Measurements from ENCODE around the gene TCF12. TPM values are rescaled to one million over a fixed set of nuclear protein-coding genes. Genes with fewer than 3 reads are reported as not detected.
"Not testable (repeated sequence)": the region's sequence is repeated elsewhere in the genome, so short reads cannot be mapped to it uniquely, and the experiment has no call there.

The TCF12 gene
- polyA plus RNA-seq, 3 donors from 2014 or later, result 34.7 to 79.4 (median 57.6) TPM

GRCh38 chr15:56920367-56920627, 1.9 kb downstream of the TCF12 start:
- Mint-ChIP-seq H3K36me3 (peaks cover 0 to 7% (median 4%) of the 10 kb centered on the region in 3 donors), H3K9me3 (no peaks in the 10 kb centered on the region), H3K4me1 (peaks cover 45 to 65% of the 10 kb centered on the region in 2 donors), H3K27me3 (ENCODE audit: low read depth in 3 of 3) (peaks cover 0 to 20% (median 17%) of the 10 kb centered on the region in 3 donors), H3K4me3 (peak overlapping the region; percentile 85 to 93 (median 88)), H3K27ac (peak overlapping the region; percentile 84 to 95 (median 90))
- DNase-seq, result no peak

GRCh38 chr15:56923174-56923591, 4.7 kb downstream of the TCF12 start:
- no peak overlapping the region for H3K4me3 Mint-ChIP-seq
- no peak for DNase-seq
- peaks cover 0 to 11% (median 7%) of the 10 kb centered on the region in 3 donors for H3K27me3 Mint-ChIP-seq (ENCODE audit: low read depth in 3 of 3)
- peaks cover 35 to 68% of the 10 kb centered on the region in 2 donors for H3K4me1 Mint-ChIP-seq
- H3K9me3 Mint-ChIP-seq, result no peaks in the 10 kb centered on the region
- peaks cover 0 to 15% (median 12%) of the 10 kb centered on the region in 3 donors for H3K36me3 Mint-ChIP-seq
- H3K27ac Mint-ChIP-seq, result peak overlapping the region in 2 of 6 donors; percentile 17 to 46

GRCh38 chr15:56927816-56928215, 9.4 kb downstream of the TCF12 start:
- peaks cover 0 to 15% (median 12%) of the 10 kb centered on the region in 3 donors for H3K36me3 Mint-ChIP-seq
- H3K27ac Mint-ChIP-seq, result peak overlapping the region in 1 of 6 donors; percentile 26
- peaks cover 43 to 88% of the 10 kb centered on the region in 2 donors for H3K4me1 Mint-ChIP-seq
- H3K4me3 Mint-ChIP-seq, result no peak overlapping the region
- DNase-seq, result no peak
- no peaks in the 10 kb centered on the region for H3K9me3 Mint-ChIP-seq
- peaks cover 0 to 3% (median 0%) of the 10 kb centered on the region in 3 donors for H3K27me3 Mint-ChIP-seq (ENCODE audit: low read depth in 3 of 3)

- peaks cover 38 to 85% of the 10 kb centered on the region in 2 donors for H3K4me1 Mint-ChIP-seq
- no peaks in the 10 kb centered on the region for H3K9me3 Mint-ChIP-seq
- no peak overlapping the region for H3K27ac Mint-ChIP-seq
- no peak for DNase-seq
- peaks cover 0 to 14% (median 7%) of the 10 kb centered on the region in 3 donors for H3K36me3 Mint-ChIP-seq
- peaks cover 0 to 3% (median 0%) of the 10 kb centered on the region in 3 donors for H3K27me3 Mint-ChIP-seq (ENCODE audit: low read depth in 3 of 3)
- H3K4me3 Mint-ChIP-seq, result no peak overlapping the region
These were observed 11.0 kb downstream of the TCF12 start for GRCh38 chr15:56929399-56929798.

GRCh38 chr15:56929933-56930332, 11.5 kb downstream of the TCF12 start:
- no peak for DNase-seq
- H3K36me3 Mint-ChIP-seq, result peaks cover 0 to 11% (median 11%) of the 10 kb centered on the region in 3 donors
- peaks cover 43 to 89% of the 10 kb centered on the region in 2 donors for H3K4me1 Mint-ChIP-seq
- no peak overlapping the region for H3K4me3 Mint-ChIP-seq
- no peaks in the 10 kb centered on the region for H3K9me3 Mint-ChIP-seq
- peaks cover 0 to 3% (median 0%) of the 10 kb centered on the region in 3 donors for H3K27me3 Mint-ChIP-seq (ENCODE audit: low read depth in 3 of 3)
- peak overlapping the region in 3 of 6 donors; percentile 11 to 74 (median 67) for H3K27ac Mint-ChIP-seq

- Mint-ChIP-seq H3K4me3 (no peak overlapping the region), H3K27ac (peak overlapping the region in 2 of 6 donors; percentile 18 to 41)
These were observed 12.3 kb downstream of the TCF12 start for GRCh38 chr15:56930669-56931313.

GRCh38 chr15:56931639-56932508, 13.4 kb downstream of the TCF12 start:
- no peak overlapping the region for H3K4me3 Mint-ChIP-seq
- peak overlapping the region in 4 of 6 donors; percentile 3 to 43 (median 22) for H3K27ac Mint-ChIP-seq
- no peak for DNase-seq
- H3K27me3 Mint-ChIP-seq (ENCODE audit: low read depth in 3 of 3), result peaks cover 0 to 2% (median 0%) of the 10 kb centered on the region in 3 donors
- H3K36me3 Mint-ChIP-seq, result peaks cover 5 to 12% (median 7%) of the 10 kb centered on the region in 3 donors
- H3K9me3 Mint-ChIP-seq, result no peaks in the 10 kb centered on the region
- H3K4me1 Mint-ChIP-seq, result peaks cover 44 to 92% of the 10 kb centered on the region in 2 donors

More at GRCh38 chr15:56930669-56931313, 12.3 kb downstream of the TCF12 start:
- Mint-ChIP-seq H3K4me1 (peaks cover 41 to 92% of the 10 kb centered on the region in 2 donors), H3K9me3 (no peaks in the 10 kb centered on the region), H3K27me3 (ENCODE audit: low read depth in 3 of 3) (peaks cover 0 to 3% (median 0%) of the 10 kb centered on the region in 3 donors), H3K36me3 (peaks cover 0 to 7% (median 6%) of the 10 kb centered on the region in 3 donors)
- no peak for DNase-seq

- DNase-seq, H3K27ac Mint-ChIP-seq: not testable (repeated sequence)
These were observed 14.0 kb downstream of the TCF12 start for GRCh38 chr15:56932509-56932868.

GRCh38 chr15:56933410-56933809, 15.0 kb downstream of the TCF12 start:
- Mint-ChIP-seq H3K27me3 (ENCODE audit: low read depth in 3 of 3) (peaks cover 0 to 2% (median 0%) of the 10 kb centered on the region in 3 donors), H3K4me3 (no peak overlapping the region), H3K27ac (peak overlapping the region in 2 of 6 donors; percentile 0 to 4), H3K36me3 (peaks cover 5 to 12% (median 5%) of the 10 kb centered on the region in 3 donors), H3K4me1 (peaks cover 53 to 95% of the 10 kb centered on the region in 2 donors), H3K9me3 (no peaks in the 10 kb centered on the region)
- DNase-seq, result no peak

More at GRCh38 chr15:56932509-56932868, 14.0 kb downstream of the TCF12 start:
- not testable (repeated sequence) for H3K9me3 Mint-ChIP-seq; H3K4me3 Mint-ChIP-seq; H3K27me3 Mint-ChIP-seq (ENCODE audit: low read depth in 3 of 3)
- peaks cover 48 to 93% of the 10 kb centered on the region in 2 donors for H3K4me1 Mint-ChIP-seq
- peaks cover 5 to 12% (median 5%) of the 10 kb centered on the region in 3 donors for H3K36me3 Mint-ChIP-seq

- Mint-ChIP-seq H3K4me3 (no peak overlapping the region), H3K36me3 (peaks cover 5 to 12% (median 5%) of the 10 kb centered on the region in 3 donors), H3K27ac (no peak overlapping the region)
These were observed 15.4 kb downstream of the TCF12 start for GRCh38 chr15:56933811-56934210.

GRCh38 chr15:56934269-56934668, 15.8 kb downstream of the TCF12 start:
- Mint-ChIP-seq H3K4me1 (peaks cover 60 to 95% of the 10 kb centered on the region in 2 donors), H3K27ac (no peak overlapping the region), H3K27me3 (ENCODE audit: low read depth in 3 of 3) (peaks cover 0 to 2% (median 0%) of the 10 kb centered on the region in 3 donors), H3K4me3 (no peak overlapping the region), H3K36me3 (peaks cover 5 to 12% (median 5%) of the 10 kb centered on the region in 3 donors), H3K9me3 (no peaks in the 10 kb centered on the region)
- DNase-seq, result no peak

More at GRCh38 chr15:56933811-56934210, 15.4 kb downstream of the TCF12 start:
- Mint-ChIP-seq H3K27me3 (ENCODE audit: low read depth in 3 of 3) (peaks cover 0 to 2% (median 0%) of the 10 kb centered on the region in 3 donors), H3K9me3 (no peaks in the 10 kb centered on the region), H3K4me1 (peaks cover 57 to 95% of the 10 kb centered on the region in 2 donors)
- no peak for DNase-seq

GRCh38 chr15:56936929-56937328, 18.5 kb downstream of the TCF12 start:
- H3K9me3 Mint-ChIP-seq, result no peaks in the 10 kb centered on the region
- peaks cover 5 to 12% (median 5%) of the 10 kb centered on the region in 3 donors for H3K36me3 Mint-ChIP-seq
- no peak overlapping the region for H3K4me3 Mint-ChIP-seq
- peak overlapping the region in 1 of 6 donors; percentile 15 for H3K27ac Mint-ChIP-seq
- peaks cover 53 to 85% of the 10 kb centered on the region in 2 donors for H3K4me1 Mint-ChIP-seq
- peaks cover 0 to 2% (median 0%) of the 10 kb centered on the region in 3 donors for H3K27me3 Mint-ChIP-seq (ENCODE audit: low read depth in 3 of 3)
- no peak for DNase-seq

- Mint-ChIP-seq H3K27me3 (ENCODE audit: low read depth in 3 of 3) (peaks cover 0 to 2% (median 0%) of the 10 kb centered on the region in 3 donors), H3K4me1 (peaks cover 54 to 85% of the 10 kb centered on the region in 2 donors)
These were observed 20.8 kb downstream of the TCF12 start for GRCh38 chr15:56939257-56939656.

More at GRCh38 chr15:56939257-56939656, 20.8 kb downstream of the TCF12 start:
- DNase-seq, result no peak
- H3K36me3 Mint-ChIP-seq, result peaks cover 5 to 12% (median 5%) of the 10 kb centered on the region in 3 donors
- no peak overlapping the region for H3K4me3 Mint-ChIP-seq
- H3K27ac Mint-ChIP-seq, result no peak overlapping the region
- no peaks in the 10 kb centered on the region for H3K9me3 Mint-ChIP-seq
